TTC549 (cell line): ENCODE measurements around the gene SERPINB8.

Experiments used
- FAIRE-seq: peaks from 2 replicates; lab custom pipeline; 2012; peaks lifted over from hg19 to GRCh38; lab: Jason Lieb, UNC

The SERPINB8 gene

GRCh38 chr18:64019922-64020756 is 50.3 kb downstream of the SERPINB8 start:
- no peak for FAIRE-seq

- no peak for FAIRE-seq
Observed at GRCh38 chr18:64026350-64026749, 56.5 kb downstream of the SERPINB8 start.

- no peak for FAIRE-seq
Observed at GRCh38 chr18:64027931-64028695, 58.2 kb downstream of the SERPINB8 start.

GRCh38 chr18:64029096-64029495 is 59.2 kb downstream of the SERPINB8 start:
- FAIRE-seq = no peak

- no peak for FAIRE-seq
Observed at GRCh38 chr18:64031411-64031810, 61.5 kb downstream of the SERPINB8 start.

- no peak for FAIRE-seq
Observed at GRCh38 chr18:64032312-64032711, 62.4 kb downstream of the SERPINB8 start.

GRCh38 chr18:64037812-64038414 is 68.0 kb downstream of the SERPINB8 start:
- FAIRE-seq = no peak
